ENCODE data around the gene CXCR4. TPM values are rescaled to one million over a fixed set of nuclear protein-coding genes. Genes with fewer than 3 reads are reported as not detected.
A peak's percentile ranks its signal among the peaks of the same experiment; 100 is the strongest.

Gene CXCR4
- total RNA-seq, 1 experiment from 2014 or later: 0.12 TPM

DNA sequence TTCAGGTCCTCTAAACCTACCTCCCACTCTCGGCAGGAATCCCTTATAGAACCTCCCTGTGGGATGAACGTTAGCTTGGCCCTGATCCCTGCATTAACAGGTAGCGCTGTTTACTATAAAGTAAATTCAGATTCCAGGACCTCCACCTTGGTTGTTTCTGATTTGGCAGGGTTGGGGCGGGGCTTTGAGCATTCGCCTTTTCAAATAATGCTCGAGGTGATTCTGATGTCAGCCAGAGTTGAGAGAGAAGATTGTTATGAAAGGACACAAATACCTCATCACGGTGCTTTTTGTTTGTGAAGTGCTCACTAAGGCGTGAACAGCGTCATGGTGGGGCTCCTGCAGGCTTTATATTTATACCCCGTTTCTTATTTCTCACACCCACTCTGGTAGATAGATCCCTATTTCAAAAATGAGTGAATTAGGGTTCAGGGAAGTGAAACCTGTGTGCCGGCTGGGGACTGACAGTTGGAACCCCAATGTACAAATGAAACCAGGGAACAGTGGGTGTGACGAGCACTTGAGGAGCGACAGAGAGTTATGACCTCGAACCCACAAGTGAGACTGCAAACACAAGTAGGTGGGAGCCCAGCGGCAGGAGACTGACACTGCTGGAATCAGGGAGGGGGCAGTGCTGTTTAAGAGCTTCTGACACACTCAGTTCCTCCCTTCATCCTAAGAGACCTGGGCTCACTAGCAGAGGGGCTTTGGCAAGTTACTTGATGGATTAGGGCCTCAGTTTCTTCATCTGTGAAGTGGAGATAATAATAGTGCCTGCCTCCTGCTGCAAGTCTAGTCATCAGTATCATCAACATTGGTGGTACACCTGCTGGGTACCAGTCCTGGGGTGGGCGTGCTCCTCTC lies 14.2 kb upstream of the CXCR4 start:
- no peak for DNase-seq (ENCODE audit: extremely low read depth, low read depth)

DNA sequence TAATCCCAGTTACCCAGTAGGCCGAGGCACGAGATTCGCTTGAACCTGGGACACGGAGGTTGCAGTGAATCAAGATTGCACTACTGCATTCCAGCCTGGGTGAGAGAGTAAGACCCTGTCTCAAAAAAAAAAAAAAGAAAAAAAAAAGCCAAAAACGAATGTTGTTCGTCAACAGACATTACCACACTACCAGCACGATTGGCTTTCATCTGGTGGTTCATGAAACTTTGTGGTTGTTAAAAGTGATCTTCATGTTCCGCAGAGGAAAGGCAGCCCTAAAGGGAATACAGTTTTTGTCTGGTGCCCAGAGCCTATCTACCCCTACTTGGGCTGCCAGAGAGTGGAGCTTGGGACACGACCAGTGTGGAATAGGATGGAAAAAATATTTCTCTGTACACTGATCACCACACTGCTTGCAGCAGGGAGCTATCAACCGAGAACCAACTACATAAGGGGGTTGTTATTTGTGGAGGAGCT lies 13.6 kb upstream of the CXCR4 start:
- DNase-seq (ENCODE audit: extremely low read depth, low read depth): no peak

DNA sequence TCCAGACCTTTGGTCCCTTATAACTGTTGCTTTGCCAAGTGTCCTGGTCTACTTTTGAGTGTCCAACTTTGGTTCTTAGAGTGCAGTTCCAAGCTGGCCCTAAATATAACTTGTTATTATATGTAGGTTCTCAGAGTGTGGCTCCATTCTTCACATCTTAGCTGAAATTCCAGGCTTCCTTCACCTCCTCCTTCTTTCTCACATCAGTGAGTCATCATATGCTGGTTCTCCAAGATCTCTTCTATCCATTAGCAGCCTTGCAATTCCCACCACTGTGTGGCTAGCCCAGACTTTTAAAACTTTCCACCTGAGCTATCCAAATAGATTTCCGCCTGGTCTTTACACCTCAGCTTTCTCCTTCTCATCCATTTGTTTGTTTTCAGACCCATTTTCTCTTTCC lies 12.6 kb upstream of the CXCR4 start:
- DNase-seq (ENCODE audit: extremely low read depth, low read depth): no peak

DNA sequence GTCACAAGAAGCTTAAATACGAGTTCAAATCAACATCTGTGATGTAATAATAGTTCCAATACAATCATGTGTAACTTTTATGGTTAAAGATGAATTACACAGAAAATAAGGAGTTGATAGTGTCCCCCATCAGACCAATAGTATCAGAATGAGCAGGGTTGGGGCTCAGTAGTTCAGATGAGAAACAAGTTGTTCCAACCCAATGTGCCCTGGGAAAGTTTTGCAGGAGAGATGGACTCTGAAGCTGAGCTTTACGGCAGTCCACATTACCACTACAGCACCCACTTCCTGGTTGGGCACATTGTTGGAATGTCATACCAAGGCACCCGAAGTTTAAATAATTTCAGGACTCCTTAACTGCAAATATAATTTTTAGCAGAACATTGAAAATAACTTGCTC lies 12.1 kb upstream of the CXCR4 start:
- no peak for DNase-seq (ENCODE audit: extremely low read depth, low read depth)

DNA sequence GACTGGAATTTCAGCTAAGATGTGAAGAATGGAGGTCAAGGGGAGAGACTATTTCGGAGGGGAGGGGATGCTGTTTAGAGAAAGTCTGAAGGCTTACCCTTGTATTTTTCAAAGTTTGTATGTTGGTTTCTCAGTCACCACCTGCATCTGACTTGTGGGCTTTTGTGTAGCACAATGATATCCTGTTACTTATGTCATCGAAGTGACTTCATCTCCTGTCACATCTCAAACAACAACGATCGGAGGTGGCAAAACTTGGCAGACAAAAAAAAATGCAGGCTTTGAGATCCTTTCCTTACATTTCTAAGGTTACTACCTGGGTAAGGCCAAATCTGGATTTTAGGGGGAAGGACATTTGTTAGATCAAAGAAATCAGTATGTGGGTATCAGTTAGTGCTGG lies 11.7 kb upstream of the CXCR4 start:
- no peak for DNase-seq (ENCODE audit: extremely low read depth, low read depth)

DNA sequence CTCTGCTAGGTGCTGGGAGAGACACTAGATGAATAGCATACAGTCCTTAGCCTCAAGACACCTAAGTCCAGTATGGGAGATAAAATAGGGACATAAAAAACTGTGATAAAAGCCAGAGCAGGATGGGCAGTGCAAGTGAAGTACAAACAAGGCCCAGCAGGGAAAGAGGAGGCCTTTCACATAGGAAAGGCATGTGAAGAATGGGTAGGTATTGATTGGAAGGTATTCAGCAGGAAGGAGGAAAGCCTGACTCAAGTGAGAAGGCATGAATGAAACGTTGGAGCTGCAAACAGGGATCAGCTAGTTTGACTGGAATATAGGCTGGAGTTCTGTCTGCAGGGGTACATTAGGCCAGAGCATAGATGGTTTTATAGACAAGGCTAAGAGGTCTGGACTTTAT lies 11.0 kb upstream of the CXCR4 start:
- no peak for DNase-seq (ENCODE audit: extremely low read depth, low read depth)

- no peak for DNase-seq (ENCODE audit: extremely low read depth, low read depth)
These were observed 10.4 kb upstream of the CXCR4 start for GRCh38 chr2:136128366-136128765.

DNA sequence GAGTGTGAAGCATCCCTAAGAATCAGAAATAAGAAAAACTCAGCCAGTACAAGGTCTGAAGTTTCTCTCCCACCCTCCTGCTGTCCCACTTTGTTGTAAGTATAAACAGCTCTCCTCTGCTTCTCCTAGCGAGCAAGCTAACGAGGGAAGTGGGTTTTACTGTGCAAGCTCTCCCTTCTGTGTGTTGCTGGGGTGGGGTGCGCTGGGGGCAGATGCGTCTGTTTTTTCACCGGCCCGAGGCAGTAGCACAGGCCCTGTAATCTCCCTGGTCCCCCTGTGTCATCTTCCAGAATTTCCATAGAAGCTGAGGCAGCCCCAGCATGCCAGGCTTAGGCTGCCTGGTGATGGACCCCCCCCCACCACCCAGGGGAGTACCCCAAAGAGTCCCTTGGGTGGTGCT lies 9.4 kb upstream of the CXCR4 start:
- DNase-seq (ENCODE audit: extremely low read depth, low read depth): no peak

GRCh38 chr2:136126421-136126926 lies 8.5 kb upstream of the CXCR4 start:
- no peak for DNase-seq (ENCODE audit: extremely low read depth, low read depth)

DNA sequence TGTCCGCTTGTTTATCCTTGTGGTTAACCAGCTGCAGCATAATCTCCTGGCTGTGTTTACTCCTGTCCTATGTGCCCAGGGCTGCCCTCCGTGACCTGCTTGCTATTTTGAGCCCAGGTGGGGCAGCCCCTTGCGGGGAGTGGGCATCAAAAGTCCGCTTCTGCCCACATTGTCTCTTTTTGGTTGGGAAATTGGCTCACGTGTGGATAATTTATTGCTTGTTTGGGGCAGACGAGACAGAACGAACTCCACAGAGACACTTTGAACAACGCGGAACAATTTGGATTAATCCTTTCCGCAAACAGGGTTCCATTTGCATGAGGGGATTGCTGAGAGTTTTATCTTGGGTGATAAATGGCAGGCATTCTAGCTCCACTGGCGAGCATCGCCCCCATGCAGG lies 8.1 kb upstream of the CXCR4 start:
- DNase-seq (ENCODE audit: extremely low read depth, low read depth): no peak

- no peak for DNase-seq (ENCODE audit: extremely low read depth, low read depth)
These were observed 7.3 kb upstream of the CXCR4 start for GRCh38 chr2:136125236-136125635.

DNA sequence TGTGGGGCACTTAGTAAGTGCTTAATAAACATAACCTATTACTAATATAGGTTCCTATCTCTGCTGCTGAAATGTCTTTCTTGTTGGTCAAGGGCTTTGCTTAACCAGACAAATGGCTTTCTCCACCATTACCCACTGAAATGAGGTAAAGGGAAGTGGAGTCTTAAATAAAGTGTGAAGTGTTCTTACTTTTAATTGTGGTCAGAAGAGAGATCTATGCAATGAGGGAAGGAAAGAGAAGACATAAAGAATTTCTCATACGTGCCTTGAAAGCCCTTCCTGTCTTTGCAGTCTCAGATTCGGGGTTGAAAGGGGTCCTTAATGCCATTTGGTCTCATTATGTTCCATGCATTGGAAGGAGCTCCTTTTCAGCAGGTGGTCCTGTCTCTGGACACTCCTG lies 6.9 kb upstream of the CXCR4 start:
- DNase-seq (ENCODE audit: extremely low read depth, low read depth): no peak

- no peak for DNase-seq (ENCODE audit: extremely low read depth, low read depth)
These were observed 4.7 kb upstream of the CXCR4 start for GRCh38 chr2:136122661-136123060.

- no peak for DNase-seq (ENCODE audit: extremely low read depth, low read depth)
These were observed 3.4 kb upstream of the CXCR4 start for GRCh38 chr2:136121204-136121910.

- DNase-seq (ENCODE audit: extremely low read depth, low read depth): no peak
These were observed 2.0 kb upstream of the CXCR4 start for GRCh38 chr2:136119717-136120675.

GRCh38 chr2:136118819-136119716 lies 1.1 kb upstream of the CXCR4 start:
- no peak for DNase-seq (ENCODE audit: extremely low read depth, low read depth)

DNA sequence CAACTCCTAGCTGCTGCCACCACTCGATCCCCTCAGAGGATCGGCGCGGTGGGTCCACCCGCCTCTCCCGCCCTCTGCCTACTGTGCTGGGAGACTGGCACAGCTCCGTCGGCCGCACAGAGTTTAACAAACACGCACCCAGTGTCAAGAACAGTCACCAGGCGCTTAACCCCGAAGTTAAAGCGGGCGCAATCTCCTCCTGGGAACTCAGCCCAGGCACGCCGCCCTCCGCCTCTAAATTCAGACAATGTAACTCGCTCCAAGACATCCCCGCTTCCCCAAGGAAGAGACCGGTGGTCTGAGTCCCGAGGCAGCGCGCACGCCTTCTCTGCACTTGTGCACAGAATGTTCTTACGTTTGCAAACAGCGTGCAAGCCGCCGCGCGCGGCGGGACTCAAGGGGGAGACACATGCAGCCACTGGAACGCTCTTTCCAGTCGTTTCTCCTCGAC lies 533 bp downstream of the CXCR4 start:
- peak; percentile 9 for DNase-seq (ENCODE audit: extremely low read depth, low read depth)

- no peak for DNase-seq (ENCODE audit: extremely low read depth, low read depth)
These were observed 1.0 kb downstream of the CXCR4 start for GRCh38 chr2:136116813-136117390.

- DNase-seq (ENCODE audit: extremely low read depth, low read depth): no peak
These were observed 1.7 kb downstream of the CXCR4 start for GRCh38 chr2:136116151-136116812.

Data from NCI-H460 (cell line).